Measurements from ENCODE around the gene NLRX1.
"Not testable (repeated sequence)": the region's sequence is repeated elsewhere in the genome, so short reads cannot be mapped to it uniquely, and the experiment has no call there.

Gene NLRX1

GRCh38 chr11:119218141-119218878 lies 49.8 kb downstream of the NLRX1 start:
- DNase-seq: no peak

DNA sequence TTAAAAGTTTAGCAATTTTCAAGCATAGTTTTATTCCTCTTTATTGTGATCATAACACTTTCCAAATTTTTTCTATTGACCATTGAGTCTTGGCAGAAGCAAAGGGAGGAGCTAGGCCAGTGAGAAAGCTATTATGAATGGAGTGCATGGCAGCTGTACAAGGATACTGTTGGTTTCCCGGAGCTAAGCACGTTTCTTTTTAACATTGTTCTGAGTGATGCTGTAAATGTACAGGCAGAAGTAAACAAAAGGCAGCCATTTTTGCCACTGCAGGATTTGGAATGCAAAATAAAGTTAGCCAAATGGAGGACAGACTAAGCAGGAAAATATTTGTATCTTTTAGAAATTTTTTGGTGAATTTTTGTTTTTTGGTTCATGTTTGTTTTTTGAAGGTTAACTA lies 53.8 kb downstream of the NLRX1 start:
- peak; percentile 19 for DNase-seq

GRCh38 chr11:119222891-119223290 lies 54.4 kb downstream of the NLRX1 start:
- no peak for DNase-seq

GRCh38 chr11:119223856-119224255 lies 55.3 kb downstream of the NLRX1 start:
- no peak for DNase-seq

DNA sequence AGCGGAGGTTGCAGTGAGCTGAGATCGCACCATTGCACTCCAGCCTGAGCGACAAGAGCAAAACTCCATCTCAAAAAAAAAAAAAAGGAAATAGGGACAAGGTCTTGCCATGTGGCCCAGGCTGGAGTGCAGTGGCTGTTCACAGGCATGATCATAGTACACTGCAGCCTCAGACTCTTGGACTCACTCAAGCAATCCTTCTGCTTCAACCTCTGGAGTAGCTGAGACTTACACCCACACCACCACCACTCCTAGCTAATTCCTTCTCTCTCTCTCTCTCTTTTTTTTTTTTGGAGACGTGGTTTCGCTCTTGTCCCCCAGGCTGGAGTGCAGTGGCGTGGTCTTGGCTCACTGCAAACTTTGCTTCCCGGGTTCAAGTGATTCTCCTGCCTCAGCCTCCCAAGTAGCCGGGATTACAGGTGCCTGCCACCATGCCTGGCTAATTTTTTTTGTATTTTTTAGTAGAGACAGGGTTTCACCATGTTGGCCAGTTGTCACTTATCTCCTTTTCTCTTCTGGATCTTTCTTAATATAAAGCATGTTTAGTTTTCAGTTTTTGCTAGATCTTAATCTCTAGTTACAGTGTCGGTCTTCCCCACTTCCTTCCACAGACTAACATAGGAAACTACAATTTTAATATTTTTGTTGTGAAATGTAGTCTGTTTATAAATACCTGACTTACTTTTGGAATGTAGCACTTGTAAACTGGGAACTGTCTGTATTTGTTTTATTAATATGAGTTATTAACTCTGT lies 60.2 kb downstream of the NLRX1 start:
- not testable (repeated sequence) for DNase-seq

GRCh38 chr11:119229288-119229672 lies 60.8 kb downstream of the NLRX1 start:
- DNase-seq: no peak

GRCh38 chr11:119229741-119230140 lies 61.2 kb downstream of the NLRX1 start:
- no peak for DNase-seq

Data from NCI-H2107 (cell line).